C4-2B (cell line): ENCODE data around the gene PIK3R6.

Source experiments
- H3K27ac ChIP-seq: fragments of 450-650 bp; 2 replicates; pipeline ENCODE4 v1.5.1; 2017
- CTCF ChIP-seq: fragments of 450-650 bp; conservative IDR thresholded peaks from 2 replicates; pipeline ENCODE4 v1.5.1; 2017; ENCODE audit warnings: mild to moderate bottlenecking
- ZFX ChIP-seq: fragments of 450-650 bp; IDR thresholded peaks from 2 replicates; pipeline ENCODE4 v1.6.1; 2017

The PIK3R6 gene

GRCh38 chr17:8791248-8791909, 76.1 kb downstream of the PIK3R6 start:
- TF ChIP-seq CTCF (no peak; the same call in 1 of the 2 replicates), ZFX (no peak)
- no peak overlapping the region for H3K27ac ChIP-seq

- H3K27ac ChIP-seq = no peak overlapping the region
Observed at GRCh38 chr17:8789743-8790142, 77.7 kb downstream of the PIK3R6 start.

GRCh38 chr17:8788998-8789397, 78.5 kb downstream of the PIK3R6 start:
- TF ChIP-seq CTCF (no peak), ZFX (no peak)
- no peak overlapping the region for H3K27ac ChIP-seq

More at GRCh38 chr17:8789743-8790142, 77.7 kb downstream of the PIK3R6 start:
- TF ChIP-seq CTCF = no peak
- TF ChIP-seq ZFX = no peak

- no peak overlapping the region for H3K27ac ChIP-seq
- TF ChIP-seq ZFX = no peak
- TF ChIP-seq CTCF = peak; percentile 92
Observed at GRCh38 chr17:8785547-8786413, 81.7 kb downstream of the PIK3R6 start.

GRCh38 chr17:8782176-8782575, 85.3 kb downstream of the PIK3R6 start:
- no peak for TF ChIP-seq ZFX
- TF ChIP-seq CTCF = no peak
- H3K27ac ChIP-seq = no peak overlapping the region

GRCh38 chr17:8781776-8782175, 85.7 kb downstream of the PIK3R6 start:
- H3K27ac ChIP-seq = no peak overlapping the region
- TF ChIP-seq ZFX (no peak), CTCF (no peak)

GRCh38 chr17:8776881-8777280, 90.6 kb downstream of the PIK3R6 start:
- H3K27ac ChIP-seq = no peak overlapping the region
- TF ChIP-seq ZFX (no peak), CTCF (no peak)
